ENCODE results near the gene MYL9. TPM values are rescaled to one million over a fixed set of nuclear protein-coding genes. Genes with fewer than 3 reads are reported as not detected.

Gene MYL9
- total and polyA plus RNA-seq, 2 of the 4 experiments (the other 2 are of a cell fraction) = 97.5 to 425 TPM

- ChIA-PET POLR2A (ENCODE audit: unreplicated experiment) (no interaction called here), CTCF (no interaction called here)
- peaks cover 36% of the 10 kb centered on the region for H4K20me1 ChIP-seq (ENCODE audit: insufficient read depth, low read length)
- no peak overlapping the region for H2AK5ac ChIP-seq (ENCODE audit: low read depth, low read length)
- WGBS, 2 experiments (ENCODE audit: extremely low coverage in 2 of 2, insufficient read length in 1 of 2) = no CpG with 5 or more reads among the region's 1 CpG
- H3K4ac ChIP-seq (ENCODE audit: low read depth, low read length) = peak overlapping the region; percentile 36; the same call in 1 of the 2 replicates
- H3K27me3 ChIP-seq (ENCODE audit: control insufficient read depth, insufficient read depth, low read length) = no peaks in the 10 kb centered on the region
- H3K14ac ChIP-seq (replicated peaks; ENCODE audit: low read depth, low read length) = peak overlapping the region; percentile 58; the same call in 1 of the 2 replicates
- peak overlapping the region; percentile 81 for H2AK9ac ChIP-seq (replicated peaks; ENCODE audit: low read depth, low read length, poor library complexity)
- BruUV-seq (replicated peaks) = no TSS peak
- intact Hi-C loops (cut with micrococcal nuclease) = no loop called here
- H3K4me2 ChIP-seq (ENCODE audit: low read depth, low read length) = no peak overlapping the region
- H2BK20ac ChIP-seq (ENCODE audit: low read depth, low read length) = no peak overlapping the region
- no peak overlapping the region for H3K9ac ChIP-seq (ENCODE audit: low read depth, low read length)
- H2BK120ac ChIP-seq (ENCODE audit: low read depth, low read length) = no peak overlapping the region
- TF ChIP-seq CEBPB (IDR thresholded peaks at IDR 0.05; ENCODE audit: low read depth, low read length) (no peak), POLR2A (IDR thresholded peaks at IDR 0.05; ENCODE audit: low read depth, low read length) (no peak), SMC3 (IDR thresholded peaks at IDR 0.05; ENCODE audit: low read depth, low read length) (no peak), RAD21 (IDR thresholded peaks at IDR 0.05; ENCODE audit: low read length) (no peak), MAZ (IDR thresholded peaks at IDR 0.05; ENCODE audit: borderline replicate concordance, low read depth, low read length) (no peak), CHD1 (IDR thresholded peaks at IDR 0.05; ENCODE audit: low read depth, low read length) (no peak), ELK1 (IDR thresholded peaks at IDR 0.05; ENCODE audit: borderline replicate concordance, low read depth, low read length) (no peak), USF2 (IDR thresholded peaks at IDR 0.05; ENCODE audit: low read depth, low read length) (no peak), MXI1 (IDR thresholded peaks at IDR 0.05; ENCODE audit: borderline replicate concordance, low read depth, low read length) (no peak), FOS (IDR thresholded peaks at IDR 0.05; ENCODE audit: low read depth, low read length) (no peak), BHLHE40 (IDR thresholded peaks at IDR 0.05; ENCODE audit: low read depth, low read length) (no peak), CTCF (conservative IDR thresholded peaks at IDR 0.05; ENCODE audit: low read depth, low read length) (no peak), RCOR1 (IDR thresholded peaks at IDR 0.05; ENCODE audit: insufficient replicate concordance, low read length) (no peak), MAFK (IDR thresholded peaks at IDR 0.05; ENCODE audit: low read depth, low read length) (no peak), RFX5 (IDR thresholded peaks at IDR 0.05; ENCODE audit: low read depth, low read length) (no peak), NFE2L2 (IDR thresholded peaks at IDR 0.05; ENCODE audit: low read depth, low read length) (no peak)
- no peak overlapping the region for H3K27ac ChIP-seq (ENCODE audit: insufficient read depth, low read length)
- peak overlapping the region; percentile 59; the same call in 1 of the 2 replicates for H3K23ac ChIP-seq (ENCODE audit: low read depth, low read length)
- H4K5ac ChIP-seq (ENCODE audit: low read depth, low read length) = no peak overlapping the region
- H3K9me3 ChIP-seq (ENCODE audit: control insufficient read depth, insufficient read depth, low read length) = no peaks in the 10 kb centered on the region
- H3K18ac ChIP-seq (ENCODE audit: low read depth, low read length) = no peak overlapping the region
- H4K8ac ChIP-seq (ENCODE audit: low read depth in 2 of 2, low read length in 2 of 2) = no peak overlapping the region; a peak in 1 of 4 replicates
- dilution Hi-C loops (cut with HindIII; ENCODE audit: low sequenced_read_pairs, unreplicated experiment) = no loop called here
- H3K4me3 ChIP-seq (ENCODE audit: insufficient read depth, low read depth, low read length) = no peak overlapping the region
- H2BK15ac ChIP-seq (ENCODE audit: low read depth, low read length) = no peak overlapping the region
- H3K56ac ChIP-seq (ENCODE audit: extremely low read depth, insufficient read depth, low read length) = no peak overlapping the region
- H3K36me3 ChIP-seq (ENCODE audit: control insufficient read depth, insufficient read depth, low read length) = peaks cover 18% of the 10 kb centered on the region
- H3K9me1 ChIP-seq (ENCODE audit: insufficient read depth, low read length) = peaks cover 27% of the 10 kb centered on the region
- ATAC-seq (ENCODE audit: low read depth) (no peak), DNase-seq (no peak)
- H3K4me1 ChIP-seq (ENCODE audit: control insufficient read depth, insufficient read depth, low read length) = peaks cover 13% of the 10 kb centered on the region
- H2AFZ ChIP-seq (replicated peaks; ENCODE audit: low read length, poor library complexity) = no peak overlapping the region
- peaks cover 32 to 61% of the 10 kb centered on the region in 2 experiments for H3K79me1 ChIP-seq (ENCODE audit: low read depth in 1 of 2, low read length in 2 of 2)
- no peak overlapping the region for H4K91ac ChIP-seq (ENCODE audit: insufficient read depth, low read depth, low read length)
- no peak overlapping the region for H2BK5ac ChIP-seq (ENCODE audit: low read depth, low read length, poor library complexity, severe bottlenecking)
- in situ Hi-C loops (cut with MboI; ENCODE audit: low sequenced_read_pairs) = no loop called here
These were observed 34.7 kb downstream of the MYL9 start for GRCh38 chr20:36576081-36576445.
